HG02798 (cell line): ENCODE measurements around the gene NTN1.
"Not testable (repeated sequence)": the region's sequence is repeated elsewhere in the genome, so short reads cannot be mapped to it uniquely, and the experiment has no call there.

Experiments used
- ATAC-seq: cut with Tn5 transposase; IDR thresholded peaks from one replicate; pipeline ENCODE4 v1.9.1; 2021; ENCODE audit warnings: mild to moderate bottlenecking; ENCODE audit not compliant: unreplicated experiment, poor library complexity

NTN1 gene

DNA sequence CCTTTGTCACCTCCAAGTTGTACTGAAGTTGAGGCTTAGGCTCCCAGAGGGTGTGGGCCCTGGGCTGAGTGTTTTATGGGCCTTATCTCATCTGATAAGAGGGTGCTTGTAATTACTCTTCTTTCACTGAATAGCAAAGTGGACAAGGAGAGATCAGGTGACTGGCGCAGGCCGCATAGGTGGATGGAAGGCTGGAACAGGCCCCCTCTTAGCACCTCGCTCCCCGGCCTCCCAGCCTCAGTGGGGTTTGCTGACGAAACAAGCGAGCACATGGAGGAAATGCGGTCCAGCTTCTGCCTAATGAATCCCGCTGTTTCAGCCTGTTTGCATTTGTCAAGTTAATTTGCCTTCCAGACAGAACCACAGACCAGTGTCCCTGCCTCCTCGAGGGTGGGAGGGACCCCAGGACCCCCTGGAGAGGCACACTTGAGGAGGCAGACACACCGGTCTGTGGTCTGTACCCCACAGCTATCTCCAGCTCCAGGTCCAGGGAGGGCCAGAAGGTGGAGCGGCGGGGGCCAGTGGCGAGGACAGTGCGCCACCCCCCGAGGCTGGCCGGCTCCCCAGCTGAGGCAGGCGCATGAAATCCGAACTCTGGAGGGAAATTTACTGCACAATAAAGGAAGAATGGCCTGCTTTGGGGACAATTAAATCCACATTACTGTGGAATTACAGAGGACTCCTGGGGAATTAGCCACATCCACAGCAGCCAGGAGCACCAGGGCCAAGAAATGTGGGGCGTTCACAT is 123.4 kb downstream of the NTN1 start:
- no peak for ATAC-seq

DNA sequence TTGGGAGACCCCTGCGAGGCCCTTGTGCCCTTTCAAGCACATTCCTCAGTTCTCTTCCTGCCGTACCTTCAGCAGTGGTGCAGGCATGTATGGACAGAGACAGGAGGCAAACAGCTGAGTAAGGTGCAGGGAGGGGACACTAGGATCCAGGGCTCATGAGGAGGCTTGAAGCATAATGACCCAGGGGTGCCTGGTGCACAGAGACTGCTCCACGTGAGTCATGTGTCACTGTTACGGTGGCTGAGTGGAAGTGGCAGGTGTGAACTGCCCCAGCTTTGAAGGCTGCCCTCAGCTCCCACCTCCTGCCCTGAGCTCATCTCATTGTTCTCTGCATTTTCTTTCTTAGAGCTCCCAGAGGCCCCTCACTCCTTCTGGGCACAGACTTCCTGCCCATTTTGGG is 124.8 kb downstream of the NTN1 start:
- ATAC-seq: no peak

DNA sequence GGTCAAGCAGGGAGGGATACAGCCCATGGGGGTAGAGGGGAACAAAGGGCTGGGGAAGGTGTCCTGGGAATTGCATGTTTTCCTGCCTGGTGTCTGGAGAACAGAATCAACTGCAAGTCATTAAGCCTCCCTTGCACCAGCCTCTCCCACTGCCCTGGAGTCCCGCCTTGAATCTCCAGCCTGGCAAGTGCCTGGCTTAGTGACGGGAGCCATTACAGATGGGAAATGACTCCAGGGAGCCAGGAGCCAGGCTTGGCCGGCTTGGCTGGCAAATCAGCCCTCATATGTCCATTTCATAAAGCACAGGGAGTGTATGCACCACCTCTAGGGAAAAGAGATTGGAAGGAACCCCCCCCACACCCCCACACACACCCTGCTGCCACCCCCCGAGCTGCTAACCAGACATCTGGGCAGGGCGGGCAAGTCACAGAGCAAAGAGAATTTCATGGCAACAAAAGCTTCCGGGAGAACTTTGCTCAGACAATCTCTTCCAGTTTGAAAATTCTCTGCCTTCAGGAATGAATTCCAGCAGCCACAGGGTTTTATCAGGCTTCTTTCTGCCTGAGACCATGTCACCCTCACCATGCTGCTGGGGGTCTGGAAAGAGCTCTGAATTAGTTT is 127.7 kb downstream of the NTN1 start:
- no peak for ATAC-seq

DNA sequence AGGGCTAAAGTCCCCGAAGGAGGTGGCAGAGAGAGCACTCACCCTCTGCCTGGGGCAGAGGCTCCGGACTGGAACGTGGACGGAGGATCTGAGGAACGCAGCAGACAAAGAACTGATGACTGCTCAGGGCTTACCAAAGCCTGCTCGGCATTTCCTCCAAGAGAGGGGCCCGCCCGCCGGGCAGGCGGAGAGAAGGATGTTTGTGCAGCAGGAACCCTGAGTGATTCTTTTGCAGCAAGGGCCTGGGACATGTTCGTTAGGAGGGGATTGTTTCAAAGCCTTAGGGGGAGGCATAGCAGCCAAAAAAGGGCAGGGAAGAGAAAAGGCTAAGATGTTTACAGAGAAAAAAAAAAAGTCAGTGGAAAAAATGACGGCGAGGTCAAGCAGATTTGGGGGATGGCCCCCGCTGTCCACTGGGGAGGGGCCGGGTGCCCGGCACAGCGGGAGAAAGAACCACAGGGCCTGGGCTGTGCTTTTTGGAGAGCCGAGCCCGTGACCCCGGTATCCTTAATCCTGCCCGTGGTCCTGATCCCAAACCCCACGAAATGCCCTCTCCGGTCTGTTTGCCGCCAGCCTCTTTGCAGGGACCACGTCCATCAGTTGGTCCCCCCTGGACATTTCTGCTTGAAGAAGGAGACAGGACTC is 129.3 kb downstream of the NTN1 start:
- no peak for ATAC-seq

DNA sequence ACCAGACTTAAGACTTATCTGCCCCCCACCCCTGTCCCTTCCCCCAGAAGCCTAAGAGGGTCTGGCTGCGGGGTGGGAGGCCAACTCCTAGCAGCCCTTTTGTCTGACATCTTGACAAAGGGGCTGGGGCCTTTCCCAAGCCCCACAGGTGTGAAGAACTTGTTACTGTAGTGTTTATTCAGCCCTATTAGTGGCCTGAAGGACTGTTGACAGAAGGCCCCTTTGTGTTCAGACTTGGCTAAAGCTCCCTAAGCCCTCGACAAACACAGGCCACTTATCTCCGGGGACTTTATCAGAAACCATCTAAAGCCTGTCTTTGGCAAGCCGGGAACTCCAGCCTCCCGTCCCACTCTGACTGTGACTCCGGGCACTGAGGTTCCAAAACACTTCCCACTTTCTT is 129.8 kb downstream of the NTN1 start:
- ATAC-seq: no peak

DNA sequence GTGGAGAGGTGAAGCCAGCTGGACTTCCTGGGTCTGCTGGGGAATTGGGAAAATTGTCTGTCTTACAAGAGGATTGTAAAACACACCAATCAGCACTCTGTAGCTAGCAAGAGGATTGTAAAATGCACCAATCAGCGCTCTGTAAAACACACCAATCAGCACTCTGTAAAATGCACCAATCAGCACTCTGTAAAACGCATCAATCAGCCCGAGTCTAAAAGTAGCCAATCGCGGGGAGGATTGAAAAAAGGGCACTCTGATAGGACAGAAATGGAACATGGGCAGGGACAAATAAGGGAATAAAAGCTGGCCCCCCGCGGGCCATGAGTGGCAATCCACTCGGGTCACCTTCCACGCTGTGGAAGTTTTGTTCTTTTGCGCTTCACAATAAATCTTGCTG is 130.4 kb downstream of the NTN1 start:
- ATAC-seq: not testable (repeated sequence)

DNA sequence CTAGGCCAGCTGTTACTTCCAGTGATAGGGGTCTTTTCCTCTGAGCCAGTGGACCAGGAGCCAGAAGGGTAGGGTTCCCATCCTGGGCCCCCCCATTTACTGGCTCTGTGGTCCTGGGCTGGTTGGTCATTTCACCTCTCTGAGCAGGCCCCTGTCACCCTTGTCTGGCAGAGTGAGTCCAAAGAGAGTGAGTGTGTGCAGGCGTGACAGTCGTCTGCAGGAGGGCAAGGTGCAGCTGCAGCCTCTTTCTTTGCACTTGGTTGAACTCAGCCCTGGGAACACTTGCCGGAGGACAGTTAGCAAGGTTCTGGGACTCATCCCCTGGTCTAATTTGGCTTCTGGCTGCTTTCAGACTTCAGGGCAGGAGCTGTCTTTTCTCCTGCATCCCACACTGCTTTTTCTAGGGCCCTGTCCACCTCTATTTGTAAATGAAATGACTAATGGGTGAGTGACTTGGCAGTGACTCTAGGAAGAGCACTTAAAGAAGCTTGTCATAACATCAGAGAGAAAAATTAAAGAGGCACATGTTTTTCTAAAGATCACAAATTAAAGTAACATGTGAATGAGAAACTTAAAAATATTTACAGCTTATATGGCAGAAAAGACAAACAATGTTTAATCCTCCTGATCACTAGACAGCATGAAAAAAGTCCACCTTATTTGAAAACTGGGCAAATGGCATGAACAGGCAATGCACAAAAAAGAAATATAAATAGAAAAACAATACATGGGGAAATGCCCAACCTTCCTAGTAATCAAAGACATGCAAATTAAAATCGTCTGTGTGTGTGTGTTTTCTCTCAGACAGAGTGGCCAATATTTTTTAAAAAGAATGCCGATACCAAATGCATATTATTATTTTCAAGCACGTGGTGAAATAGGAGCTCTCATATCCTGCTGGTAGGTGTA is 137.5 kb downstream of the NTN1 start:
- no peak for ATAC-seq

DNA sequence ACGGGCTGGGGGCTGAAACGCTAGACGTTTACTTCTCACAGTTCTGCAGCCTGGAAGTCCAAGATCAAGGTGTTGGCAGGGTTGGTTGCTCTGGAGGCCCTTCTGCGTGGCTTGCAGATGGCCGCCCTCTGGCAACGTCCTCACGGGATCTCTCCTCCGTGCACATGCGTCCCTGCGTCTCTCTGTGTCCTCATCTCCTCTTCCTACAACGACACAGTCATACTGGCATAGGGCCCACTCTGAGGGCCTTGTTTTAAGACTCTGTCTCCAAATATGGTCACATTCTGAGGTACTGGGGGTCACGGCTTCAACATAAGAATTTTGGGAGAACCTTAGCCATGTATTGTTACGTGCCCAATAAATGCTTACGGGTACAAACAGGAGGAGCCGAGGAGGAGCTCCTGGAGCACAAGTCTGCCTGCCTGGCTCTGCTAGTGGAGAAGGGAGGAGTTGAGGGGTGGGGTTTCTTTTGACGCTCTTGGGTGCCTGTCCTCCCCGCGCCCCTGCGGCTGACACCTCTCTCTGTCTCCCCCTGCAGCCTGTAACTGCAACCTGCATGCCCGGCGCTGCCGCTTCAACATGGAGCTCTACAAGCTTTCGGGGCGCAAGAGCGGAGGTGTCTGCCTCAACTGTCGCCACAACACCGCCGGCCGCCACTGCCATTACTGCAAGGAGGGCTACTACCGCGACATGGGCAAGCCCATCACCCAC is 141.1 kb downstream of the NTN1 start:
- ATAC-seq: no peak

DNA sequence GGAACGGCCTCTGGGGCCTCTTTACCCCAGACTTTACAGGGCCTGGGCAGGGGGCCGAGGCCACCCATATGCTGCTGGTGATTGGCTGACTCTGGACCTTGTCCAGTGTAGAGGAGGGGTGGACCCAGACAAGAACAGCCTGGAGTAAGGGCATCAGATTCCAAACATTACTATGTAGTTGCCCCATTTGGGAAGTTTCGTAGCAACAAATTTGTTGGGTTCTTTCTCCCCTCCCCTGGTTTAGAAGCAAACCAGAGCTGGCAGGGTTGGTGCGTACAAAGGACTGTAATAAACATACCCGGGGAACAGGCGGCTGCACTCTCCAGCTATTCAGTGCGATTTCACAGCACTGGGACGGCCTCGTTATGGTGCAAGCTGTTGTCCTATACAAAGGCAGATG is 145.5 kb downstream of the NTN1 start:
- ATAC-seq: no peak

DNA sequence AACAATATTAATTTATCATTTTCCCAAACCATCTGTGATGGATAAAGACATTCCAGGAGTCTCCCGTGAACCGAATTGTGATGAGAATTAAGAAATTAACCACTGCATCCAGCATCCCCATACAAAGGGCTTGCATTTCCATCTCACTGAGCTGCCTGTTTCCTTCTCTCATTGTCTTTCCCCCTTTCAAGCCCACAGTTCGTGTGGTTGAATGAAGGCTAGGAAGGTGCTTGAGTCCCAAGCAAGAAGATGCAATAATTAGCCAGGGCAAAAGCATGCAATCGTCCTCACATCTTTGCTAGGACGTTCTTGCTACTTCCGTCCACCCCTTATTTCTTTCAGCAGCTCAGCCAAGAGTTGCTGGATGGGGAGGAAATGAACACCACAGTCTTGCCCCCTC is 146.1 kb downstream of the NTN1 start:
- no peak for ATAC-seq

DNA sequence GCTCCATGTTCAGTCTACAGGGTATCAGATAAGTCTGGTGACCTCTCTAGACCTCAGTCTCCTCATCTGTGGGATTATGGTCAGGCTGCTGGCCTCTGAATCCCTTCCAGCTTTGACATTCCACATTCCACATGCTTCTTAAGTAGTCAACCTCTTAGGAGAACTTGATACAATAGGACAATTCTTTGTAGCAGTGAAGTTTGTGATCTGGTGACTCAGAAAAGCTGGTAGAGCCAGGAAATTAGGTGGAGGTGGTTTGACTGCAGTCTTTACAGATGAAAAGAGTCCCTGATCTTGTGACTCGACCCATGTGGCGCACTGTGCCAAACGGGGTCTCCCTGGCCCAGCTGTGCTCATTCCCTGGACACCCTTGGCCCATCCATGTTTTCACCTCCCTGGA is 147.8 kb downstream of the NTN1 start:
- no peak for ATAC-seq

DNA sequence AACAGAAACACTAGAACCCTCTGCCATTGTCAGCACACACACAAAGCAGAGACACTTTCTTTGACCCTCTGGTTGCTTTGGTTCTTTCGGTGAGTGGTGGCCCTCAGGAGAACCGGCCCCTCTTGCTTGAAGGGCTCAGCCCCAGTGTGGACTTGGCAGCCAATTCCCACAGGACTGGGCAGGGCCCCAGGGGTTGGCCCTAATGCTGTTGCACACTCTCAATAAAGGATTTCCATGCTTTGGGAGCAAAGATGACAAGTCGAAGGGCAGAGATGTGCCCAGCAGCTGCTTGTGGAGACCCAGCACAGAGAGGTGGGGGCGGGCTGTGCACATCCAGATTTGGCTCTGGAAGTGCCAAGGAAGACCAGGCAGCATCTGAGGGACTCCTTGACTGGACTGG is 149.0 kb downstream of the NTN1 start:
- ATAC-seq: no peak

DNA sequence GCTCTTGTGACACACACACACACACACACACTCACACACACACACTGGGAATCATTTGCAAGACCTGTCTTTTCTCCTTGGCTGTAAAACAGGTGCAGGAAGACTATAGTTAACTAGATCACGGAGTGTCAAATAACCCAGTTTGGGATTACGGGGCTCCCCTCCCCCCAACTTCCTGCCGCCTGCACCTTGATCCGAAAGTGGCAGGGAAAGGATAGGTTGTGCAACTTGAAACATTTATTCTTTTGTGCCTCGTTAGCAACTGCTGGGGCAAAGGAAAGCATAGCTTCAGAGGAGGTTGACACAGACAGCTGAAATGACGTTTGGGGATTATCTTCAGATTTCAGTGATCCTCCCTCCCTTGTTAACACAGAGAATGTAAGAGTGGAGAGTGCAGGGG is 149.5 kb downstream of the NTN1 start:
- no peak for ATAC-seq

DNA sequence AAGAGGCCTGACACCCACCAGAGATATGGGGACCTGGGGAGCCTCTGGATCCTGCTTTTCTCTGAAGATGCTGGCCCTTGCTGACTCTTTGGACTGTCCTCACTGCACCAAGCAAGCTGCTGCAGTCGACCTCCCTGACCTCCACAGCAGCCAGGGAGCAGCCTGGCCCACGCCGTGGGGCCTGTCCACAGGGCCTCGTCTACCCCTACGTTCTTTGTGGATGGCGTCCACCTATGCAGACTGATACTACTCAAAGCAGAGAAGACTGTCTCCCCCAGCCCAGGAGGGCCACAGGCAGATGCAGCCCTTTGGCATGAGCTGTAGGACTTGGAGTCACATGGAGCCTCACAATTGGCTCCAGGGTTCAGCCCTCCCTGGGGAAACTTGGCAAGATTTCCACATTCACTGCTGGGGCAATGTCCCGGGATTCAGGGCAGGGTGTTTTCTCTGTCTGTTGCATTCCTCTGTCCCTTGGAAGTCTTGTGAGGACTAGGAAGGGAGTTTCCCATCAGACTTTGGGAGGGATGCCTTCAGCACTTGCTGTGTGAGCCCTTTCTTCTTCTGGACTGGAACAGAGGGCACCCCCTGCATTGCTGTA is 152.2 kb downstream of the NTN1 start:
- ATAC-seq: no peak

DNA sequence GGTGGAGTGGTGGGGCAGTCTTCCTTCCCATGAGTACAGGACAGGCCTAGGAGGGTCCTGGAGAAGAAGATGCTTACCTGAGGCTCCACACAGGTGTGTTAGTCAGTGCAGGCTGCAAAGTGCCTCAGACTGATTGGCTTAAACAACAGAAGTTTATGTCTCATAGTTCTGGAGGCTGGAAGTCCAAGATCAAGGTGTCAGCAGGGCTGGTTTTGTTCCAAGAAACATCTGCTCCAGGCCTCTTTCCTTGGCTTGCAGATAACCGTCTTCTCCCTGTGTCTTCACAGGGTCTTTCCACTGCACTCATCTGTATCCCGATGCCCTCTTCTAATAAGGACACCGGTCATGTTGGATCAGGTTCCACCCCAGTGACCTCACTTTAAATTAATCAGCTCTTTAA is 153.0 kb downstream of the NTN1 start:
- no peak for ATAC-seq

DNA sequence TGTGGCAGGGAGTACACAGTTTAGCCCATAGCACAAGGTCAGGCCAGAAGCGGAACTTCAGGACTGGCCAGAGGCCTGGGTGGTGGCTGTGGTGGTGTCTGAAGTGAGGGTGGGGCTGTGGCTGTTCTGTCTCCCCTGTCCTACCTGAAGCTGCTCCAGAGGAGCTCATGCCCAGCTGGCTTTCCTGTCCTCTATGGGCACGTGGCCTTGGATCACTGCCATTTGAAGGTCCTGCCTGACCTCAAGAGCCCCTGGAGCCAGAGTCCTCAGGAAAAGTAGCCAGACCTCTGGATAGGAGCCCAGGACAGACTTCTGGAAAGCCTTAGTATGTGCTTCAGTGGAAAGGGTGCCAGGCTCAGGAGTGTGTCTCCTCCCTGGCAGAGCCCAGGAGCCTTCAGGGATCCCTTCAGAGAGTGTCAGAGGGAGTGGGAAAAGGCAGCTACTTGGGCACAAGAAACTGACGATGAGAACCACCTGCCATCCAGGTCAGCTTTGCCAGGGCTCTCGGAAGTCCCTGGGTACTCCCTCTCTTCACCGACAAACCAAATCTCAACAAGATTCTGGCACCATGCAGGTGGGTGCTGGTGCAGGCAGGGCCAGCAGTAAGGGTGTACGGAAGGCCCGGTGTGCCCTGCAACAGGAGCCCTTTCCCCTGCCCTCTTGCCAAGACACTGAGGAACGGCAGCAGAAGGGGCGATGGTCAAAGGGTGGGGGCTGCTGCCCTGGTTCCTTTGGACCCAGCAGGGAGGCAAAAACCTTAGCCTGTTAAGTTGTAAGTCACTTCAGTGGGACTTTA is 153.7 kb downstream of the NTN1 start:
- no peak for ATAC-seq

DNA sequence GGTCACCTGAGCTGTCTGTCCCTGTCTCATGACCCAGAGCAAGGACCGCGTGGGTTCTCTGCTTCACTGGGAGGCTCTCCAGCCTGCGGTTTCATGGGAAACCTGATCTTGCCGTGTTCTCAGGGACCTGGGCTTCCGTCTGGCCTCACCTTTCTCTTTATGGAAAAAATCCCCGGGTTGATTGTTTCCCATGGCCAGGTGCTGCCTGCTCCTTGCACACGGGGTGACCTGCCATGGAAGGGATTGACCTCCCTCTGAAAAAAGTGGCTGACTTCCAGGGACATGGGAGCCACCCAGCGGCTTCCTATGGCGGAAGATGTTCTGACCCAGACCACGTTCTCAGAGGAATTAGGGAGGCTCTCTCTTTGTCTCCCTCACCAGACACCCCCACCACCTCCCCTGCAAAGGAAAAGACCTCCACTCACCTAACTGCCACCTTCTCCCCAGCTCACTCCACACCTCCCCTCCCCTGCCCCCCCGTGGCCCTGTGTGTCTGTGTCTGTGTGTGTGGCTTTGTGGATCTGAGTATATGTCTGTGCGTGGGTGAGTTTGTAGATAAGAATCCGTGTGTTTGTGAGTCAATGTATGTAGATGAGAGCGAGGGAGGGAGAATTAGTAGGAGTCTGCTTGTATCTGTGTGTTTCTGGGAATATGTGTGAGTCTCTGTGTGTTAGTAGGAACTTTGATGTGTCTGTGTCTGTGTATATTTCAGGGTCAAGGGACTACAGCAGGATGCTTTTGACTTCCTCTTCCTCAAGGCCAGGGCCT is 154.6 kb downstream of the NTN1 start:
- no peak for ATAC-seq

DNA sequence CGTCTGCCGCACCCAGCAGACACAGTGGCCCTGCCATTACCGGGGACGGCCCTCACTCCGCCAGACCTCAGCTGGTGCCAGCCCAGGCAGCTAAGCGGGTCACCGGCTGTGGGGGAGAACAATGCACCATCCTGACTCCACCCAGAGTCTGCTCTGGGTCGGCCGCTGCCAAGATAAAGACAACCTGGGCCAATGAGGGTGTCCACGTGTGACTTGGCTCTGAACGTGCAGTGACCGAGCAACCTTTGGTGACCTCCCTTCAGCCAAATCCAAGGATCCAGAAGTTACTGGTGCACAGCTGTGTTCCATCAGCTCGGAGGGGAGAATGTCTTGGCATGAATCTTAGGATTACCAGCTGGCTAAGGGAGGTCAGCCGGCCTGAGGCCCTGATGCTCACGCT is 155.9 kb downstream of the NTN1 start:
- no peak for ATAC-seq
